Measurements from ENCODE around the gene ADAMTS2.

- TF ChIP-seq CTCF (IDR thresholded peaks at IDR 0.05; ENCODE audit: borderline replicate concordance, extremely low read depth, low read length, poor library complexity, severe bottlenecking) (no peak), EZH2 (IDR thresholded peaks at IDR 0.05; ENCODE audit: borderline replicate concordance, low read depth, low read length, severe bottlenecking) (no peak)
These were observed 231.2 kb downstream of the ADAMTS2 start for GRCh38 chr5:179113945-179114641.

All from DND-41 (cell line).